Activated naive CD4-positive, alpha-beta T cell treated with Interleukin-2 at 50 U/mL for 16 hours (primary cell): ENCODE data around the gene ALAS1.

ENCODE experiments used
- DNase-seq: peaks from one replicate; pipeline ENCODE4 v3.0.0-alpha.2; 2020

ALAS1 gene

DNA sequence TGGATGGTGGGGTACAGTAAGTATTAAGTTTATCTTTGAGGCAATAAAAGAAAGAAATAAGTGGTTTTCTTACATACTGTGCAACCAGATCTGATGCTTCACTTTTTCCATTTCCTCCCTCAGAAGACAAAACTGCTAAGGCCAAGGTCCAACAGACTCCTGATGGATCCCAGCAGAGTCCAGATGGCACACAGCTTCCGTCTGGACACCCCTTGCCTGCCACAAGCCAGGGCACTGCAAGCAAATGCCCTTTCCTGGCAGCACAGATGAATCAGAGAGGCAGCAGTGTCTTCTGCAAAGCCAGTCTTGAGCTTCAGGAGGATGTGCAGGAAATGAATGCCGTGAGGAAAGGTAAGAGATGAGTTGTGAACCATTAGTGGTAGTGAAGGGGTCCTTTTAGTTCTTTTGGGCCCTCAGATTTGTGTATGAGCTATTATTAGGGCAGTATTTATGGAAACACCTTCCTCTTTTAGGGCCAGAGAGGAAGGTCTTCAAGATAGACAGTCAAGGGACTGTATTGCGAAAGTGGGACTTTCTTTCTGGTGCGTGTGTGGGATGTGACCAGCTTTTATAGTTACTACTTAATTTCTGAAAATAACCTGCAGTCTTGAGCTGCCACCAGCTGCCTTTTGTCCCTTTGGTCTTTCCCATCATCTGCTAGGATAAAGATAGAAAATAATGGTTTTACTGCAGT is 4.6 kb downstream of the ALAS1 start:
- no peak for DNase-seq

DNA sequence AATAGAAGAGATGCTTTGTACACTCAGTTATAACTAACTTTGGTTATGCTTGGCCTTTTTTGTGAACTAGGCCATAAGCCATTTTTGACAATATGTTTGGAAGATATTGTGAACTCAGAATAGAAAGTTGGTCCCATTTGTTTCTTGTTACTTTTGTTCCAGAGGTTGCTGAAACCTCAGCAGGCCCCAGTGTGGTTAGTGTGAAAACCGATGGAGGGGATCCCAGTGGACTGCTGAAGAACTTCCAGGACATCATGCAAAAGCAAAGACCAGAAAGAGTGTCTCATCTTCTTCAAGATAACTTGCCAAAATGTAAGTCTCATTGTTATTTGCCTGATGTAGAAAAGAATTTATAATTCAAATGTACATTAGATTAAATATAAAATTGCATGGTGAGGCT is 5.7 kb downstream of the ALAS1 start:
- DNase-seq = no peak

- DNase-seq = no peak
Observed at GRCh38 chr3:52204337-52205073, 6.5 kb downstream of the ALAS1 start.

- DNase-seq = no peak
Observed at GRCh38 chr3:52205727-52206372, 7.9 kb downstream of the ALAS1 start.

DNA sequence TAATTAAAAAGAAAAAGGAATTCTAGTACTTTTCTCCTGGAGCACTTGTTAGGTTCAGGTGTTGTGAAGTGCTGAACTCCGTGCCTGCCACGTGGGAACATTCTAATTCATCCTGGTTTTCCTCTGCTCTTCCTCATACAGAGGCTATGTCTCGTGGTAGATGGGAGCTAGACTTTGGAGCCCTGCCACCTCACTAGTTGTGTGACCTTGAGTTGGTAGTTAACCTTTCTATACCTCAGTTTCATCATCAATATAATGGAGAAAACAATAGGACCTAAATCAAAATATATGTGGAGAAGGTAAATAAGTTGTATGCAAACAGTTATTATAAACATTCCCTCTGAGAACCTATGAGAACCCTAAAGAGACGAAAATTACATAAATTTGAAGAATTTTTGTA is 10.6 kb downstream of the ALAS1 start:
- no peak for DNase-seq

DNA sequence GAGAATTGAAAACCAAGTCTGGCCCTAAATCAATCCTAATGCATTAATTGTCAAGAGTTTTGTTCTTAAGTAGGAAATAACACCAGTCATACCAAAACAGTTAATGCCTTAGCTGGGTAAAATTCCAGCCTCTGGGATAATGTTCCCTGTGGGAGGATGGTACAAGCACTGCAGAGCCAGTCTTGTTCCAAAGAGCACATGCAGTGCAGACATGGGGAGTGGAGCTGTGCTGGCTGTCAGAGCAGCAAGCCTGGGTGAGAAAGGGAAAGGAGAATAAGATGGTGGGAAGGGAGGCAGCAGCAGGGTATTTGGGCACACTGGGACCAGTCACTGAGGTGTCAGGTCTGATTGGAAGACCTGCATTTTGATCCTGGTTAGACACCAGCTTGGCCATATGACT is 12.1 kb downstream of the ALAS1 start:
- no peak for DNase-seq

DNA sequence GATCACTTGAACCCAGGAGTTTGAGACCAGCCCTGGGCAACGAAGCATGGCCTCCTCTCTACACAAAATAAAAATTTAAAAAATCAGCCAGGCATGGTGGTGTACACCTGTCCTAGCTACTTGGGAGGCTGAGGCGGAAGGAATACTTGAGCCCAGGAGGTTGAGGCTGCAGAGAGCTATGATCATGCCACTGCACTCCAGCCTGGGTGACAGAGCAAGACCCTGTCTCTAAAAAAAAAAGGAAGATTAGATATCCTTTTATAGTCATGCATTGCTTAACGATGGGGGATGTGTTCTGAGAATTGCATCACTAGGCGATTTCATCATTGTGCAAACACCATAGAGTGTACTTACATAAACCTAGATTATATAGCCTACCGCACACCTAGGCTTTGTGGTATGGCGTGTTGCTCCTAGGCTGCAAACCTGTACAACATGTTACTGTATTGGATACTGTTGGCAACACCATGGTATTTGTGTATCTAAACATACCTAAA is 12.6 kb downstream of the ALAS1 start:
- no peak for DNase-seq

DNA sequence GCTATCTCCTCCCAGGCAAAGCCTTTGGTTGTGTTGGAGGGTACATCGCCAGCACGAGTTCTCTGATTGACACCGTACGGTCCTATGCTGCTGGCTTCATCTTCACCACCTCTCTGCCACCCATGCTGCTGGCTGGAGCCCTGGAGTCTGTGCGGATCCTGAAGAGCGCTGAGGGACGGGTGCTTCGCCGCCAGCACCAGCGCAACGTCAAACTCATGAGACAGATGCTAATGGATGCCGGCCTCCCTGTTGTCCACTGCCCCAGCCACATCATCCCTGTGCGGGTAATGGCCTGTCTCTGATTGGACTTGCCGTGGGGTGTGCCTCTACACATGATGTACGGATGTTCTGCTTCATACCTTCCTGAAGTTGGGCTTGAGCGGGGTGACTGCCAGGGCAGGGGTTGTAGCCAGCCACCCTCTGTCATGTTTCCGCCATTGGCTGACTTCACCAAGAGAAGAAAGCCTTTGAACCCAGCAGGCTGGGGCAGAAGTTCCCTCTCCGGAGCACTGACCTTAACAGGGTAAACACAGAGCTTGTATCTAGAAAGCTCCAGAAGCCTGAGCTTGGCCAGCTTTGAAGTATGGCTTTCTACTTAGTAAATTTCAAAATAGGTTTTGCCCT is 13.4 kb downstream of the ALAS1 start:
- DNase-seq = no peak

DNA sequence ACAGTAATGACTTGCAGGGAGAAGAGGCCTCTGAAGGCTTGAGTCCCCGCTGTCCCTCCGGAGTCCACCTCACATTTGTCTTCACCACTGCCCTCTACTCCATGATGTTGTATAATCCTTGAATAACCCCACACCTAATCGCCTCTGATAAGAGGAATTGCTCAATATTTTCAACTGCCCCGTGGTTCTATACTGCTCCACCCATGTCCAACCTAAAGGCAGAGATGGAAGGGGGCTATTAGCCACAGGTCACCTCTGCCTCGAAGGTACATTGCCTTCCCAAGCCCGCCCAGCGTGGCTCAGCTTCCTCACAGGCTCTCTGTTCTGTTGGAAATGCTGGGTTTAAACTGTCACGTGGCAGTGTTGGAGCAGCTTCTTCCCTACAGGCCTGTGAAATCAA is 15.0 kb downstream of the ALAS1 start:
- DNase-seq = no peak

GRCh38 chr3:52213901-52214300 is 15.9 kb downstream of the ALAS1 start:
- no peak for DNase-seq

GRCh38 chr3:52215351-52215750 is 17.4 kb downstream of the ALAS1 start:
- no peak for DNase-seq

- DNase-seq = peak; percentile 56
Observed at GRCh38 chr3:52216585-52217408, 18.8 kb downstream of the ALAS1 start.

- DNase-seq = no peak
Observed at GRCh38 chr3:52217409-52217805, 19.4 kb downstream of the ALAS1 start.

DNA sequence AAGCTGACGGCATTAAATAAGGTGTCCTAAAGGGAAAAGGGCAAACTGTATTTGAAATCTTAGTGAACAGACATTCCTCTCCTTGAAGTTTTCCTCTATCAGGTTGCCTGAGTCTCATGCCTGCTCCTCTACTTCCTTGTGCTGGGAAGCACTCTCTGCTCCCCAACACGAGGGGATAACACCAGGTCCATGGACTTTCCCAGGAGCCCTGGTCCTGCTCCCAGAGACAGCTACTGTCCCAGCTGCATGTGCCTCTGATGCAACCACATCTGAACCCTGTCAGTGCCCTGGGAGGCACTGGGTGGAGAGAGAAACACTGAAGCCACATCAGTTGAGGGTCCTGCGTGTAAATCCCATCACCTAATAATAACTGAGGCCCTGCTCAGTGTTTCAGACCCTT is 20.1 kb downstream of the ALAS1 start:
- DNase-seq = no peak

GRCh38 chr3:52218454-52218853 is 20.5 kb downstream of the ALAS1 start:
- no peak for DNase-seq

GRCh38 chr3:52218937-52219650 is 21.1 kb downstream of the ALAS1 start:
- DNase-seq = no peak

GRCh38 chr3:52220380-52221026 is 22.5 kb downstream of the ALAS1 start:
- peak; percentile 90 for DNase-seq

GRCh38 chr3:52221141-52221562 is 23.2 kb downstream of the ALAS1 start:
- DNase-seq = no peak

DNA sequence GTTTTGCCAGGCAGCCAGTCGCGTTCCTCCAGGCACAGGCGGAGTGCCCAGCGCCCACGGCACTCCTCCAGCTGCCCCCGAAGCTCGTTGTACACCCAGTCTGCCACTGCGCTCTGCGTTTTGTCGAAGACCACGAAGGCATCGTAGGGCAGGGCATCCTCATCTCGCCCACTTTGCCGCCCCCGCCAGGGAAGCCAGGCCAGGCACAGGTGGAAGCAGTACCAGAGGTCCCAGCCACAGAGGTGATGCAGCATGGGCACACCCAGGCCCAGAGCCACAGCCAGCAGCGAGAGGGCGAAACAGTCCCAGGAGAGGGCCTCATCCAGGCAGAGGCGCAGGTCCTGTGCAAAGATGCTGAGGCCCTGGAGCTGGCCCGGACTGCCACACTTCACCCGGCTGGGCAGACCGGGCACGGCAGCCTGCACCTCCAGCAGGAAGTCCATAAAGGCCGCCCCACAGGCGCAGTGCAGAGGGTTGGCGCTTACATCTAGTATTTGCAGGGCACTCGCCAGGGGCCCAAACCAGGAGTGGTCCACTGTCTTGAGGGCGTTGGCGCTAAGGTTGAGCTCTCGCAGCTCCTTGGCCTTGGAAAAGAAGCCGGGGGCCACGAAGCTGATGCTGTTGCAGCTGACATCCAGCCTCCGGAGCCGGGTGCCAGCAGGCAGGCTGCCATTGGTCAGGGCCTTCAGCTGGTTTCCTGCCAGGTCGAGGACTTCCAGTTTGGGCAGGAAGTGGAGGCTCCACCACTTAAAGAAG is 23.8 kb downstream of the ALAS1 start:
- DNase-seq = peak; percentile 62
